ENCODE measurements around the gene PGS1. TPM values are rescaled to one million over a fixed set of nuclear protein-coding genes. Genes with fewer than 3 reads are reported as not detected.

PGS1 gene
- polyA plus RNA-seq, 3 donors, result 26.0 to 87.1 (median 28.0) TPM

DNA sequence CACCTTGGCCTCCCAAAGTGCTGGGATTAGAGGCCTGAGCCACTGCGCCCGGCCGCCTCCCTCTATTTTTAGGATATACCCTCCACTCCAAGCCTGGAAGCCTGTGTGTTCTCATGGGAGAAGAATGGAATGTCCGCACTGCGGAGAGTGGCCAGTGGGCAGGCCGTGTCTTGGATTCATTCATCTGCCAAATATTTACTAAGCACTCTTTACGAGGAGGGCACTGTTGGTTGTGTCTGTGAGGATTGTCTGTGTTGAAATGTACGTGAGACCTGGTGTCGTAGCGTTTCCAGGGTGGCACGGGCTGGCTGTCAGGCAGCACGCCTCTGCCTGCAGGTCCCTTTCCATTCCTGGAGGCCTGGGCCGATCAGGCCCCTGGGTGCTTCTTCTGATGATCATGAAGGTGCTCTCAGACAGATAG, 19.2 kb downstream of the PGS1 start:
- Histone ChIP-seq H3K9me3 (replicated peaks in 1 of 2; ENCODE audit: control insufficient read depth in 1 of 2, insufficient read depth in 1 of 2, low read length in 2 of 2) (no peaks in the 10 kb centered on the region), H2AFZ (ENCODE audit: insufficient read depth, low read depth, low read length, poor library complexity, severe bottlenecking) (no peak overlapping the region), H4K20me1 (ENCODE audit: insufficient read depth, low read length) (peaks cover 91% of the 10 kb centered on the region), H3K4me1 (ENCODE audit: control insufficient read depth in 1 of 2, insufficient read depth in 2 of 2, low read length in 2 of 2) (peaks cover 4 to 6% of the 10 kb centered on the region in 2 donors), H3K4me2 (replicated peaks; ENCODE audit: extremely low read depth, low read length, poor library complexity, severe bottlenecking) (no peak overlapping the region), H3K79me2 (ENCODE audit: insufficient read depth, low read length) (peaks cover 68% of the 10 kb centered on the region), H3K27me3 (ENCODE audit: control insufficient read depth in 2 of 2, insufficient read depth in 2 of 2, low read length in 2 of 2) (no peaks in the 10 kb centered on the region), H3K9ac (ENCODE audit: insufficient read depth, low read length, poor library complexity, severe bottlenecking) (no peak overlapping the region), H3K4me3 (replicated peaks in 1 of 3; ENCODE audit: low read depth in 2 of 3, low read length in 3 of 3) (no peak overlapping the region), H3K36me3 (replicated peaks in 1 of 2; ENCODE audit: control insufficient read depth in 1 of 2, insufficient read depth in 2 of 2, low read length in 2 of 2) (peaks cover 83 to 100% of the 10 kb centered on the region in 2 donors), H3K27ac (ENCODE audit: low read depth in 1 of 2, low read length in 2 of 2) (no peak overlapping the region)
- H3K4me3 Mint-ChIP-seq, result no peak overlapping the region
- peaks cover 89 to 98% of the 10 kb centered on the region in 2 donors for H3K36me3 Mint-ChIP-seq
- H3K9me3 Mint-ChIP-seq, result peaks cover 0 to 1% (median 0%) of the 10 kb centered on the region in 7 donors
- TF ChIP-seq, protein P1, sequence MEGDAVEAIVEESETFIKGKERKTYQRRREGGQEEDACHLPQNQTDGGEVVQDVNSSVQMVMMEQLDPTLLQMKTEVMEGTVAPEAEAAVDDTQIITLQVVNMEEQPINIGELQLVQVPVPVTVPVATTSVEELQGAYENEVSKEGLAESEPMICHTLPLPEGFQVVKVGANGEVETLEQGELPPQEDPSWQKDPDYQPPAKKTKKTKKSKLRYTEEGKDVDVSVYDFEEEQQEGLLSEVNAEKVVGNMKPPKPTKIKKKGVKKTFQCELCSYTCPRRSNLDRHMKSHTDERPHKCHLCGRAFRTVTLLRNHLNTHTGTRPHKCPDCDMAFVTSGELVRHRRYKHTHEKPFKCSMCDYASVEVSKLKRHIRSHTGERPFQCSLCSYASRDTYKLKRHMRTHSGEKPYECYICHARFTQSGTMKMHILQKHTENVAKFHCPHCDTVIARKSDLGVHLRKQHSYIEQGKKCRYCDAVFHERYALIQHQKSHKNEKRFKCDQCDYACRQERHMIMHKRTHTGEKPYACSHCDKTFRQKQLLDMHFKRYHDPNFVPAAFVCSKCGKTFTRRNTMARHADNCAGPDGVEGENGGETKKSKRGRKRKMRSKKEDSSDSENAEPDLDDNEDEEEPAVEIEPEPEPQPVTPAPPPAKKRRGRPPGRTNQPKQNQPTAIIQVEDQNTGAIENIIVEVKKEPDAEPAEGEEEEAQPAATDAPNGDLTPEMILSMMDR (IDR thresholded peaks at IDR 0.05), result no peak
- peaks cover 17% of the 10 kb centered on the region for H3K4me1 Mint-ChIP-seq
- intact Hi-C loops (cut with micrococcal nuclease), result no loop called here
- peak overlapping the region in 1 of 7 donors; percentile 16 for H3K27ac Mint-ChIP-seq
- no peaks in the 10 kb centered on the region for H3K27me3 Mint-ChIP-seq (ENCODE audit: low read depth in 3 of 3)
- DNase-seq, result no peak
- WGBS (ENCODE audit: insufficient coverage), result 83% methylated on average over 6 of the region's 13 CpGs

DNA sequence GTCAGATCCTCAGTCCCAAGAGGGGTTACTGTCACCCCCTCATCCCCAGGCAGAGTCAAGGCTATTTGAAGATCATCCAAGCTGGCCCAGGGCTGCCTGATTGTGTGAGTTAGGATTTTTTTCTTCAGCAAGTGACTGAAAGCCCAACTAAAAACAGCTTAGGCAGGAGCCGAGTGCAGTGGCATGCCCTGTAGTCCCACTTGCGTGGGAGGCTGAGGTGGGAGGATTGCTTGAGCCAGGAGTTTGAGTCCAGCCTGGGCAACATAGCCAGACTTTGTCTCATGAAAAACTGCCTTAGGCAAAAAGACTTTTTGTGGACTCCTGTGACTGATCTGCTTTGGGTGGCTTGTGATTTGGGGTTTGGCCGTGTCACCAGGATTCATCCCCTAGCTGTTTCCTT, 19.9 kb downstream of the PGS1 start:
- Mint-ChIP-seq H3K27me3 (ENCODE audit: low read depth in 3 of 3) (no peaks in the 10 kb centered on the region), H3K36me3 (peaks cover 90 to 98% of the 10 kb centered on the region in 2 donors), H3K27ac (peak overlapping the region in 5 of 7 donors; percentile 16 to 85 (median 62)), H3K9me3 (peaks cover 0 to 1% (median 0%) of the 10 kb centered on the region in 7 donors), H3K4me1 (peaks cover 17% of the 10 kb centered on the region), H3K4me3 (no peak overlapping the region)
- no peak overlapping the region for H2AFZ ChIP-seq (ENCODE audit: insufficient read depth, low read depth, low read length, poor library complexity, severe bottlenecking)
- intact Hi-C loops (cut with micrococcal nuclease), result no loop called here
- H3K27ac ChIP-seq (ENCODE audit: low read depth in 1 of 2, low read length in 2 of 2), result peak overlapping the region in 1 of 2 donors; percentile 32
- no peaks in the 10 kb centered on the region for H3K27me3 ChIP-seq (ENCODE audit: control insufficient read depth in 2 of 2, insufficient read depth in 2 of 2, low read length in 2 of 2)
- WGBS (ENCODE audit: insufficient coverage), result 94% methylated on average over 3 of the region's 3 CpGs
- no peak overlapping the region for H3K4me2 ChIP-seq (replicated peaks; ENCODE audit: extremely low read depth, low read length, poor library complexity, severe bottlenecking)
- peaks cover 69% of the 10 kb centered on the region for H3K79me2 ChIP-seq (ENCODE audit: insufficient read depth, low read length)
- no peak overlapping the region for H3K4me3 ChIP-seq (replicated peaks in 1 of 3; ENCODE audit: low read depth in 2 of 3, low read length in 3 of 3)
- no peaks in the 10 kb centered on the region for H3K9me3 ChIP-seq (replicated peaks in 1 of 2; ENCODE audit: control insufficient read depth in 1 of 2, insufficient read depth in 1 of 2, low read length in 2 of 2)
- peaks cover 4 to 6% of the 10 kb centered on the region in 2 donors for H3K4me1 ChIP-seq (ENCODE audit: control insufficient read depth in 1 of 2, insufficient read depth in 2 of 2, low read length in 2 of 2)
- H3K9ac ChIP-seq (ENCODE audit: insufficient read depth, low read length, poor library complexity, severe bottlenecking), result no peak overlapping the region
- TF ChIP-seq, protein P1 (IDR thresholded peaks at IDR 0.05), result no peak
- H3K36me3 ChIP-seq (replicated peaks in 1 of 2; ENCODE audit: control insufficient read depth in 1 of 2, insufficient read depth in 2 of 2, low read length in 2 of 2), result peaks cover 86 to 100% of the 10 kb centered on the region in 2 donors
- H4K20me1 ChIP-seq (ENCODE audit: insufficient read depth, low read length), result peaks cover 94% of the 10 kb centered on the region
- DNase-seq, result no peak

Data from CD14-positive monocyte (primary cell).